HG03354 (cell line): ENCODE data around the gene KIAA0040.

Experiments used
- ATAC-seq: cut with Tn5 transposase; IDR thresholded peaks from one replicate; pipeline ENCODE4 v1.9.1; 2021; ENCODE audit warnings: mild to moderate bottlenecking; ENCODE audit not compliant: unreplicated experiment, poor library complexity, severe bottlenecking

Gene KIAA0040

GRCh38 chr1:175192630-175193526 lies at the start of gene KIAA0040:
Gene KIAA0040, minus strand, starts transcription at chr1:175192776. Its CDS starts 31,763 bp downstream, at chr1:175161013.
- peak; percentile 64 for ATAC-seq

GRCh38 chr1:175237389-175237788 lies 44.8 kb upstream of the KIAA0040 start:
- peak; percentile 71 for ATAC-seq

GRCh38 chr1:175234639-175235038 lies 42.1 kb upstream of the KIAA0040 start:
- no peak for ATAC-seq

- ATAC-seq = no peak
Observed at GRCh38 chr1:175232335-175232734, 39.8 kb upstream of the KIAA0040 start.

- ATAC-seq = peak; percentile 37
Observed at GRCh38 chr1:175225805-175226129, 33.2 kb upstream of the KIAA0040 start.

GRCh38 chr1:175222296-175222938 lies 29.8 kb upstream of the KIAA0040 start:
- no peak for ATAC-seq

GRCh38 chr1:175221557-175222175 lies 29.1 kb upstream of the KIAA0040 start:
- ATAC-seq = no peak

- ATAC-seq = no peak
Observed at GRCh38 chr1:175220853-175221556, 28.4 kb upstream of the KIAA0040 start.

- no peak for ATAC-seq
Observed at GRCh38 chr1:175219774-175220173, 27.2 kb upstream of the KIAA0040 start.

GRCh38 chr1:175218786-175219434 lies 26.3 kb upstream of the KIAA0040 start:
- ATAC-seq = no peak

- no peak for ATAC-seq
Observed at GRCh38 chr1:175217721-175218531, 25.4 kb upstream of the KIAA0040 start.

GRCh38 chr1:175216444-175216843 lies 23.9 kb upstream of the KIAA0040 start:
- ATAC-seq = no peak

- ATAC-seq = no peak
Observed at GRCh38 chr1:175211656-175212055, 19.1 kb upstream of the KIAA0040 start.

GRCh38 chr1:175210744-175211143 lies 18.2 kb upstream of the KIAA0040 start:
- ATAC-seq = no peak

GRCh38 chr1:175209493-175209921 lies 16.9 kb upstream of the KIAA0040 start:
- ATAC-seq = peak; percentile 27

GRCh38 chr1:175208773-175209492 lies 16.4 kb upstream of the KIAA0040 start:
- ATAC-seq = peak; percentile 92

- no peak for ATAC-seq
Observed at GRCh38 chr1:175207971-175208370, 15.4 kb upstream of the KIAA0040 start.

GRCh38 chr1:175206687-175207086 lies 14.1 kb upstream of the KIAA0040 start:
- ATAC-seq = no peak
